ENCODE measurements around the gene KIN.
"Not testable (repeated sequence)": the region's sequence is repeated elsewhere in the genome, so short reads cannot be mapped to it uniquely, and the experiment has no call there.

Gene KIN

DNA sequence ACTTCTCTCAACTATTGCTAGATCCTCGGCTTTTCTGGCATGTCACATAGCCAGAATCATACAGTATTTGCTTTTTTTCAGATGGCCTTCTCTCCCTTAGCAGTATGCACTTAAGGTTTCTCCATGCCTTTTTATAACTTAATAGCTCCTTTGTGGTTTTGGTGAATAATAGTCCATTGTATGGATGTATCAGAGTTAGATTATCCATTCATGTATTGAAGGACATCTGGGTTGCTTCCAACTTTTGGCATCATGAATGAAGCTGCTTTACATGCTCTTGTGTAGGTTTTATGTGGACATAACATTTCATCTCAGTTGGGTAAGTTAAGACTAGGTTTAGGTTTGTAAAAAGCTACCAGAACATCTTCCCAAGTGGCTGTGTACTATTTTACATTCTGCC, 4.7 kb upstream of the KIN start:
- no peak for DNase-seq

DNA sequence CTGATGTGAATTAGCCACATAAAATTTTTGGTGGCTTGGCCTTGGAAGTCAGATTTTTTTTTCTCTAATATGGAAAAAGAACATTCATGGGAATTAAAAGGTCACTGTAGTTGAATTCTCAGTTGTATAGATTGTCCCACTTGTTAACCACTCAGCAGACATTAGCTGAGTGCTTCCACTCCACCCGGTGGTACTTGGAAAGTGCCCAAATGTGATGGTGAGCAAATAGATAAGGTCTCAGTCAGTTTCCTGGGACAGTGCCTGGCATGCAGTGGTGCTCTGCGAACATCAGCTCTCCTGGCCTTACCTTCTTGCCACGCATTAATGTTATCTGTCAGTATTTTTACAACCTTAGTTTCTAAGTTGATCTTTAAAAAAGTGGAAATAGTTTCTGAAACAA, 1.6 kb upstream of the KIN start:
- no peak for DNase-seq

DNA sequence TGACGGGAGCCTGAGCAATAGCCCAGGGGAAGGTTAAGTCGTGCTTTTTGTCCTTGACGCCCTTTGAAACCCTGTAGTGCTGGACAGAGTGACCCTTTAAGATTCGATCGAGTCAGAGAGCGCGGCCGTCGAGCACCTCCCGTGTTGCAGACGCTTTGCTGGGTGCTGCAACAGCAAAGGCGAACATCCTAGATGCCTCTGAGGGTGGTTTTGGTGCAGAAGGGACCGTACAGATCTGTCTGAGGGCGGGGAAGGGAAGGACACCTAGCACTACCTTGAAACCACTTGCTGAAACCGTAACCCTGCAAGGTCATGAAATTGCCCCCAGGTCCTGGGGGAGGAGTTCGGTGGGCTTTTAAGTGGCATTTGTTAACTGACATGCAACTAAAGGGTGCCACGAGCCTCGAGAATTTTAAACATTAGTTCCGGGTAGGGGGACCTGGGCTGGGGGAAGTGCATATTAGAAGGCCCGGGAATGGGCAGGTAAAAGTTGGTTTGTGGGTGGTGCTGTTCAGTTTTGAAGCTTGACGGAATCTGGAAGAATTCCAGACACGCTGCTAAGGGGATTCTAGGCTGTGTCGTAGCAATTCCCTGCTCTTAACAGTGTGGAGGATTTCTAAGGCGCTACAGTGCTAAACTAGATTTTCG, 970 bp upstream of the KIN start:
- DNase-seq = no peak

DNA sequence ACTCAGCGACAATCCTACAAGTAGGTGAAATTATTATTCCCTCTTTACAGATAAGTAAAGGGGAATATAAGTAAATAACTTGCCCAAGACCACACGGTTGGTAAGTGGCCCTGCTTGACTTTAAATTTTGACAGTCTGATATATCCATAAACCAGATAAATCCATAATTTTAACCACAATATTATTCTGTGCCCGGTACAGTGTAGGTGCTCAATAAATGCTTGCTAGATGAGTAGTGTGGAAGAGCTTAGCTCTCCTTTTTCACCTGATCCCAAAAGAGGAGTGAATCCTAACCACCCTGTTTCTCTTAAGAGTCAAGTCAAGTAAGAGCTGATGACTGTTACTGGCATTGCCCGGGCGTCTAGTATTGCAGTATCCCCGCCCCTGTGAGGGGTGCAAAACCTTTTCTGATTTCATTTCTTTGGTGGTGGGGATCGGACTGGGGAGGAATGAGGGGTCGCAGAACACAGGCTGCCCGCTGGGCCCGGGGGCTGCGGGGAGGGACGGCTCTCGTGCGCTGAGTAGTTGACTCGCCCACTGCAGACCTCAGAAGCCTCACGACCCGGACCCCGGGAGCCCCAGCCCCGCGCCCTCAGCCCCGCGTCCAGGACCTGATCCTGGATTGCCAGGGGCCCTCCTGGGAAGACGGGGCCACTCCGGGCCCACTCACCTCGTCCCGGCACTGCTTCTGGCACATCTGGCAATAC, 490 bp downstream of the KIN start:
- DNase-seq = no peak

DNA sequence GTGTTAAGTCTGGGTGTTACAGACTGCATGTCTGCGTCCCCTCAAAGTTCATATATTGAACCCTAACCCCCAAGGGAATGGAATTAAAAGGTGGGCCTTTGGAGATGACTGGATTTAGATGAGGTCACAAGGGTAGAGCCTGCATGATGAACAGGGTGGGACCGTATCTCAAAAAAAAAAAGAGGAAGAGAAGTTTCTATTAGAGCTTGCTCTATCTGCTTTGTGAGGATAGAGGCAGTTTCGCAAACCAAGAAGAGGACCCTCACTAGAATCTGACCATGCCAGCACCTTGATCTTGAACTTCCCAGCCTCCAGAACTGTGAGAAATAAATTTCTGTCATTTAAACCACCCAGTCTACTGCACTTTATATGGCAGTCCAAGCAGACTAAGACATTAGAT, 1.4 kb downstream of the KIN start:
- no peak for DNase-seq

DNA sequence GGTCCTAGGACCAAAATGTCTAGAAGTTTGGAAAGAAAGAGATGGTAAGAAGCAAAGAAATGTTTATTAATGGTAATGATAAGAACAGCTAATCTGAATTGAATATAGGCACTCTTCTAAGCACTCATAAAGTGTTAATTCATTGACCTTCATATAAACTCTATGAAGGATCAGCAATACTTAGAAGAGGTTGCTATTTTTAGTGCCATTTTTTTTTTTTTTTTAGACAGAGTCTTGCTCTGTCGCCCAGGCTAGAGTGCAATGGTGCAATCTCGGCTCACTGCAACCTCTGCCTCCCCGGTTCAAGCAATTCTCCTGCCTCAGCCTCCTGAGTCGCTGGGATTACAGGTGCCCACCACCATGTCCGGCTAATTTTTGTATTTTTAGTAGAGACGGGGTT, 5.6 kb downstream of the KIN start:
- not testable (repeated sequence) for DNase-seq

DNA sequence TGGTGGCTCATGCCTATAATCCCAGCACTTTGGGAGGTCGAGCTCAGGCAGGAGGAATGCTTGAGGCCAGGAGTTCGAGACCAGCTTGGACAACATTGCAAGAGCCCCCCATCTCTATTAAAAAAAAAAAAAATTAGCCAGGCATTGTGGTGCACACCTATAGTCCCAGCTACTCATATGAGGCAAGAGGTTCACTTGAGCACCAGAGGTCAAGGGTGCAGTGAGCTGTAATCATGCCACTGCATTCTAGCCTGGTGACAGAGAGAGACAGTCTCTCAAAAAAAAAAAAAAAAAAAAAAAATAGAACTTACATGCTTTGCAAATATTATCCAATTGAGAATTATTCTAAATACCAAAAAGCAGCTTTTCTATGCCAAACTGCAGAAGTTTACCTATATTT, 11.0 kb downstream of the KIN start:
- no peak for DNase-seq

DNA sequence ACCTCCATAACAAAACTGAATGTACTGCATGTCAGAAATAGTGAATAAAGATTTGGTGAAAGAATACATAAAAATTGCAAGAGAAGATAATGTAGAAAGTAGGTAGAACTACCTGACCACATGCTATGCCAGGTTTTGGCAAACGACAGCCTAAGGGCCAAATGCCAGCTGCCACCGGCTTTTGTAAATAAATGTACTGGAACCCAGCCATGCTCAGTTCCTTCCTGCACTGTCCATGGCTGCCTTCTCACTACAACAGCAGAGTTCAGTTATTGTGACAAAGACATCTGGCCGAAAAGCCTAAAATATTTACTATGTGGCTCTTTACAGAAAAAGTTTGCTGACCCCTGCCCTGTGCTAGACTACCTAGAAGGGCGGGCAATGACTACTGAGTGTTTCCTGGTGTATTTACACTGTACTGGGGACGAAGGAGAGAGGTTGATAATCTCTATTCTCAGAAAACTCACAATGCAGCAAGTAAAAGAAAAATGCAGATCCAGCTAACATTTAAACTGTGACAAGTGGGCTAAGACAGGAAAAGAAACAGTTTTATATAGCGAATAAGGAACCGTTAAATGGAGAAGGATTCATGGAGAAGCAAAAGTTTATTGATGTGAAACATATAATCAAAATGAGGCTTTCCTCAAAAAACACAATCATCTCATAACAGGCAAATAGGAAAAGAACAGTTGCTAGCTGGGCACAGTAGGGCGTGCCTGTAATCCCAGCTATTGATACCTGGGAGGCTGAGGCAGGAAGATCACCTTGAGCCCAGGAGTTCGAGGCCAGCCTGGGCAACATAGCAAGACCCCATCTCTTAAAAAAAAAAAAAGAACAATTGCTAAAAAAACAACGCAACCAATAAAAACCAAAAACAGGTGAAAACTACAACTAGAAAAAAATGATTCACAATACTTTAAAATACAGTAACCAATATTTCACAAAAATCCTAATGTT, 13.7 kb downstream of the KIN start:
- DNase-seq = no peak

DNA sequence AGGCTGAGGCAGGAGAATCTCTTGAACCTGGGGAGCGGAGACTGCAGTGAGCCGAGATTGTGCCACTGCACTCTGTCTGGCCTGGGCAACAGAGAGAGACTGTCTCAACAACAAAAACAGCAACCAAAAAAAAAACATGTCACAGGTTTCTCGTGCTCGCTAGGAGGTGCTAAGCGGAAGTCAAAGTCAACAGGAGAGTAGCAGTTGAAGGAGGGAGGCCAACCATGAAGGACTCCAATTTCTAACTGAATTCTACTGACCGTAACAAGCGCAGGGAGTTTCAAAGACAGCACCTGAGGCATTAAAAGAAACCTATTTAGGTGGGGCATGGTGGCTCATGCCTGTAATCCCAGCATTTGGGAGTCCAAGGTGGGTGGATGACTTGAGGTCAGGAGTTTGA, 19.4 kb downstream of the KIN start:
- DNase-seq = no peak

DNA sequence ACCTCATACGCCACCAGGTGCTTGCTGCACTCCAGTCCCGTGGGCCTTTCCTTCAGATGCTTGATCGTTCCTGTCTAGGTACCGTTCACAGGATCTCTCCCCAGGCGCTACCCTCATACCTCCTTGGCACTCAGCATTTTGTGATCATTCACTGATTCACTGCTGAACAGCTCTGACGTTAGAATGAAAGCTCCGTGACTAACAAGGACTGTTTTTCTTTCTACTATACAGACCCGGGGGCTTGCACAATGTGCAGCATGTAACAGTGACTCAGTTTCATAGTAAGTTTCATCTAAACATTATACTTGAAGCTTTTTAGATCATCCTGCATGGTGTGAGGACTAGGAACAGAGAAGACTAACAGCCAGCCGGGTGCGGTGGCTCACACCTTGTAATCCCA, 20.6 kb downstream of the KIN start:
- DNase-seq = no peak

DNA sequence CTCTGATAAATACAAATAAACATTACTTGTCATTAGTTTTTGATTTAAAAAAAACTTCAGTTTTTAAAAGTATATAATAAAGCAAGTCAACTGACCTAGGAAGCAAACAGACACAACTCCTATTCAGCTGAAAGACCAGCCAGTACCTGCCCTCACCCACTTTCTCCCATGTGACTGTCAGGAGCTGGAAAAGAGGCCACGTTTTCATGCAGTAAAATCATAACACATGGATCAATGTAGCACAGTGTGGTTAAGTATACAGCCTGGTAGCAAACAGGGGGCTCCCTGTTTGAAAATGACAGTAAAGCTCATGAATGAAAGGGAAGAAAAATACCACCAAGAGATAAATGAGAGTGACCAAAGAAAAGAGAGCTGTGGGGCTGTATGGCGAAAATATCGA, 21.6 kb downstream of the KIN start:
- DNase-seq = no peak

DNA sequence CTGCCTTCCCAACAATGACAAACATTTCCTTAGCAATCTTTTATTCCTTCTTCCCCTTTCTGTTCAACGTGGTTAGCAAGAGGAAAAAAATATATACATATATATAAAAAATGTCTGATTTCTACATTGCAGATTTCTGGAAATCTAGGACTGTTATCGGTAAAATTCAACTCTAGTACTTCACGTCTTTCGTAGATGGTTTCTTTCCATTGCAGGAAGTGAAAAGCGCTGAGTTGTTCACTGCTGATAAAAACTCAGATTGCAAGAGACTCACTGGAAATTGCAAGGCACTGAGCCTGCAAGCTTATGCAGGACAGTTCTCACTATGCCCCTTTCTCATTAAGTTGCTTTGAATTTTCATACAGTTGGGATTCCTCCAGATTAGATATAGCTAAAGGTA, 23.9 kb downstream of the KIN start:
- no peak for DNase-seq

DNA sequence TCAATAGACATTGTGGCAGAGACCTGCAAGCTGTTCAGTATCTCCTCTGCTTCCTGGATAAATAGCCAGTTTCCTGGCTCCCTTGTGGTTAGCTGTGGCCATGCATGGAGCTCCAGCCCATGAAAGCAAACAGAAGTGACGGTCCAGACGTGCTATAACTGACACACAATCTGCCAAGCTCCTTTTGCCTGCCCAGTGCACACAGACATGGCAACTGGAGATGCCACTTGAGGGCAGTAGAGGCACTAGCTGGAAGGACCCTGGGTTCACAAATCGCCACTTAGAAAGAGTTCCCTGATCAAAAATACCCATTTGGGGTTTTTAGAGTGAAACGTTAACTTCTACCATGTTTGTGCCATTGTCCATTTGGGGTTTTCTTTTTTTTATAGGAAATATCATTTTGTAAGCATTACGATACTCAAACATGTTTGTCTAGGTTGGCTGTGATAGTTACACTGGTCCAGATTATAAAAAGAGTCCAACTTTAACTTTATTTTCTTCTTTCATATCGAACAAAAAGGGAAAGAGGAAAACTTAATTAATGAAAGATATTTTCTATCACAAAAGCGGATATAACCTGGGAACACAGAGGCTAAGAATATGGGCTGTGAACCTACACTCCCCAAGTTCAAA, 31.3 kb downstream of the KIN start:
- DNase-seq = no peak

DNA sequence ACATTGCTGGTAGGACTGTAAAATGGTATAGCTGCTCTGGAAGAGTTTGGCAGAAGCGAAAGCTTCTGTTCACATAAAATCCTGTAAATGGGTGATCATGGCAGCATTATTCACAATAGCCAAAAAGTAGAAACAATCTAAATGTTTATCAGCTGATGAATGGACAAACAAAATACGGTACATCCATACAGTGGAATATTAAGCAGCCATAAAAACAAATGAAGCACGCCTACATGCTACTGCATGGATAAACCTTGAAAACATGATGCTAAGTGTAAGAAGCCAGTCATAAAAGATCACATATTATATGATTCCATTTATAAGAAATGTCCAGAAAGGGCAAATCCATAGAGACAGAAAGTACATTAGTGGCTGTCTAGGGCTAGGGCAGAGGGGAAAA, 32.7 kb downstream of the KIN start:
- DNase-seq = no peak

DNA sequence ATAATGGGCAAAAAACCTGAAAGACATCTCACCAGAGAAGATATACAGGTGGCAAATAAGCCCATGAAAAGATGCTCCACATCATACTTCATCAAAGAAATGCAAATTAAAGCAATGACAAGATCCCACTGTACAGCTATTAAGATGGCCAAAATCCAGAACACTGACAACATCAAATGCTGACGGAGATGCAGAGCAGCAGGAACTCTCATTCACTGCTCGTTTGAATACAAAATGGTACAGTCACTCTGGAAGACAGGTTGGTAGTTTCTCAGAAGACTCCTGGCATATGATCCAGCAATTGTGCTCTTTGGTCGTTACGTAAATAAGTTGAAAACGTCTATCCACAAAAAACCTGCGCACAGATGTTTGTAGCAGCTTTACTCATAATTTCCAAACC, 35.5 kb downstream of the KIN start:
- no peak for DNase-seq

DNA sequence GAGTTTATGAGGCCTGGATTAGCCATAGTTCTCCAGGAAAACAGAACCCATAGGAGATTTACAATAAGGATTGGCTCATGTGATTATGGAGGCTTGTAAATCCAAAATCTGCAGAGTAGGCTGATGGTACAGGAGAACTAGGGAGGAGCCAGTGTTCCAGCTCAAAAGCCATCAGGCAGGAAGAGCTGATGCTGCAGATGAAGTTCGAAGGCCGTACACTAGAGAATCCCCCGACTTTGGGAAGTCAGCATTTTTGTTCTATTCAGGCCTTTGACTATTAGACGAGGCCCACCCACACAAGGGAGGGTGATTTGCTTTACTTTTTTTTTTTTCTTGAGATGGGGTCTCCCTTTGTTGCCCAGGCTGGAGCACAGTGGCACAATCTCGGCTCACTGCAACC, 37.6 kb downstream of the KIN start:
- DNase-seq = no peak

DNA sequence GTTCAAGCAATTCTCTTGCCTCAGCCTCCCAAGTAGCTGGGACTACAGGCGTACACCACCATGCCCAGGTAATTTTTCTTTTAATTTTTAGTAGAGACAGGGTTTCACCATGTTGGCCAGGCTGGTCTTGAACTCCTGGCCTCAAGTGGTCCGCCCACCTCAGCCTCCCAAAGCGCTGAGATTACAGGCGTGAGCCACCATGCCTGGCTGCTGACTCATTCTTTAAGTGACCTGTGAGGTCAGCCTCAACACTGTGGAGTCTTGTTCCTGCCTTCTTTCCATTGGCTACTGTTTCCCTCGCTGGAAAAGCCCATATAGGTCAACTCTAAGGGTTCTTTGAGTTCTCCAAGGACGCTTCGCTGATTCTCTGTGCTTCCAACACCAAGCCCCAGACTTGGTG, 39.2 kb downstream of the KIN start:
- DNase-seq = not testable (repeated sequence)

DNA sequence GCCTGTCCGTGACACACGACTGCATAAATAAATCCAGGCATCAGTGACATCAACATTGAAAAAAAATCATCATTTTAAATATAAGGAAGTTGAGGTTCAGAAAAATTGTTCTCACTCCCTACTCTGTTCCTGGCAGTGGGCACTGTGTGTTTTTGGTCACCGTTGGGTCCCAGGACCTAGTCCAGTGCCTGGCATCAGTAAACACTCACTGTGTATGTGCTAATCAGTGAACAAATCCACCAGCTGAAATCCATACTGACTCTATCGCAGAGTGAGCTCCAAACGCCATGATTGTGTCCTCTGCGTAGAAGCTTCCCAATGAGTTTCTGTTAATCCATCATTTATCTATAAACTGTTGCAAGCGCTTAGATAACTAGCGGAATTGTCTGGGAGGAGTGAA, 43.5 kb downstream of the KIN start:
- no peak for DNase-seq

DNA sequence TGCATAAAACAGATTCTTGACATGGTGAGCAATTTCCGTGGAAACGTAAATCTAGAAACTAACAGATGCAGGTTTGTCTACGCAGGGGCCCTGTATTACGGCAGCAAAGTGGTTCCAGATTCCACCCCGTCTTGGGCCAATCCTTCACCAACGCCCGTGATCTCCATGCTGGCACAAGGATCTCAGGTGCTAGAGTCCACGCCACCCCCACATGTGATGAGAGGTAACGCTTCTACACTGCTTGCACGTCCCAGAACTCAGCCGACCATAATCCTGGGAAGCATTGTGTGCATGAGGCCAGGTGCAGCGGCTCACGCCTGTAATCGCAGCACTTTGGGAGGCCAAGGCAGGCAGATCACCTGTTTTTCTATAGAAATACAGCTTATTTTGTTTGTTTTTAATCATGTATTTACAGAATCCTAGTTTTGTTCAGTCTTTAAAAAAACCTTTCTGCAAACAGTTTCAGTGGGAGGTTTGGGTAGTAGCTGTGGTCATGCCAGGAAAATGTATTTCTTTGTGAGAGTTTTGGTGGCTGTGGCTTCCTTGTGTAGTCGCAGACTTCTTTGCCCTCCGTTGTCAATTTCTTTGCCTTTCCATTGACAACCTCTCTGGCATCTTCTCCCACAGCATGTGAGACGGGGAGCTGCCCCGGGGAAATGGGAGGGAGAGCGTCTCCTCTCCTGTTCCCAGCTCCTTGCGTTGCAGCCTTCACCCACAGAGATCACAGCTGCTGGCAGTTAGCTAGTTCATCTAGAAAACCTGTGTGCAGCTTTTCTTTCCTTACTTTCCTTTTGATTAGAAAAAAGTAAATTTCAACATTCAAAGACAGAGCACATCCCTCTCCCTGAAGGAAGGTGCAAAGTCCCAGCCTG, 49.0 kb downstream of the KIN start:
- DNase-seq = no peak

DNA sequence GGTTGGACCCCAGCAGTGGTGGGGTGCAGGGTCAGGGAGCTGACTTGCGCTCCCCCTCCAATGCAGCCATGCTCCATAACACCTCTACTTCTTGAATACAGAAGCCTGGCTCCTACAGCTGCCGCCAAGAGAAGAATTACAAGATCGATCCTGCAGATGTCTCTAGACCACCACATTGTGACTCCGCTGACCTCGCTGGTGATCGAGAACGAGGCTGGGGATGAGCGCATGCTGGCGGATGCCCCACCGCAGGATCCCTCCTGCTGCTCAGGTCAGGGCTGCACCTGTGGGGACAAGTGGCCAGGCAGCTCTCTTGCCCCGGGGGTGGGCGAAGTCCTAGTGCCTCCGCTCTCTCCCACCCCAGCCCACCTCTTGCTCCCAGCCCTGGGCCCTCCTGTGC, 53.0 kb downstream of the KIN start:
- DNase-seq = no peak

DNA sequence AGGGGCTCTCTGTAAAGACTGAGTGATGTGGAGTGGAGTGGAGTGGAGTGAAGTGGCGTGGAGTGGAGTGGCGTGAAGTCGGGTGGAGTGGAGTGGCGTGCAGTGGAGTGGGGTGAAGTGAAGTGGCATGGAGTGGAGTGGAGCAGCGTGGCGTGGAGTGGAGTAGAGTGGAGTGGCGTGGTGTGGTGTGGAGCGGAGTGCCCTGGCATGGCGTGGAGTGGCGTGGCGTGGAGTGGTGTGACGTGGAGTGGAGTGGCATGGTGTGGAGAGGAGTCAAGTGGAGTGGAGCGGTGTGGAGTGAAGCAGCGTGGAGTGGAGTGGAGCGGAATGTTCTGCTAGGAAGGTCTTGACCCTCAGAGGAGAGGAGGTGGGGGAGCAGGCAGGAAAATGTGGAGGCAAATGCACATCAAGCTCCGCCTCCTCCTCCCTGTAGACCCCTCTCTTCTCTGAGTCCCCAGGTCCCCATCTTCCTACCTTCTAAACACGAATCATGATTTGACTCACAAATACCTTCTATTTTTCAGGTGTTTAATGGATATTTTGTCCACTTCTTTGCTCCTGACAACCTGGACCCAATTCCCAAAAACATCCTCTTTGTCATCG, 64.8 kb downstream of the KIN start:
- no peak for DNase-seq

DNA sequence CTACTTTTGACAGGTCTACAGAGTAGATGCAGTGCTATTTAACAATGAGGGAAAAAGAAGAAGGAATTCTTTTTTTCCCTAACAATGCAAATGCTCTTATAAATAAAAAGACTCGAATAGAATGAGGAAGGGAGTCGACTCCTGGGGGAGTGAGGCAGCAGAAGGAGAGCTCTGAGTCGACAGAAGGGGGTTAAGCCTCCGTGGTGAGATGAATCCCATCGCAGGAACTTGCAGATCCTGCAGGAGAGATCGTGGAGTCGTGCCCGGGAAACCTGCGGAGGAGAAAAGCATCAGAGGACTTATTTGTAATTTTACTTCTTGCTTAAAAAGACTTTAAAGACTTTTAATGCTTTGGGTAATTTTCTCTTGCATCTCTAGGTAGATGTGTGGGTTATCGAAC, 67.3 kb downstream of the KIN start:
- no peak for DNase-seq
